Mammary epithelial cell (primary cell): ENCODE results near the gene ZBTB8OS.

ENCODE experiments used
- CTCF ChIP-seq, 2 donors: IDR thresholded peaks in 1 of 2; conservative IDR thresholded peaks in 1 of 2; 2 replicates each; pipeline ENCODE4 v1.5.1; 2011 to 2012; ENCODE audit warnings: inconsistent platforms in 2 of 2, low read length in 2 of 2, mild to moderate bottlenecking in 2 of 2, control low read depth in 1 of 2, low read depth in 1 of 2; ENCODE audit not compliant: insufficient read depth in 1 of 2; ENCODE audit errors: extremely low read depth in 1 of 2
- EZH2 ChIP-seq: IDR thresholded peaks from 2 replicates; pipeline ENCODE4 v1.6.1; 2012; ENCODE audit warnings: low read length, inconsistent platforms, borderline replicate concordance

- TF ChIP-seq CTCF (conservative IDR thresholded peaks at IDR 0.05 in 1 of 2, IDR thresholded peaks at IDR 0.05 in 1 of 2; ENCODE audit: extremely low read depth in 1 of 2, insufficient read depth in 1 of 2, low read depth in 1 of 2, low read length in 2 of 2) (no peak), EZH2 (no peak)
Measured at GRCh38 chr1:32606565-32607371, 43.6 kb downstream of the ZBTB8OS start.
